WERI-Rb-1 (cell line): ENCODE results near the gene PPA2.
"Not testable (repeated sequence)": the region's sequence is repeated elsewhere in the genome, so short reads cannot be mapped to it uniquely, and the experiment has no call there.

Experiments used
- DNase-seq: peaks from one replicate; pipeline ENCODE4 v3.0.0-alpha.2; 2020
- H3K27ac ChIP-seq: fragments of 250-450 bp; sonication (Bioruptor Pico); 2 replicates; pipeline ENCODE4 v1.5.1; 2020; ENCODE audit warnings: mild to moderate bottlenecking, moderate library complexity
- H3K27me3 ChIP-seq: fragments of 250-450 bp; sonication (Bioruptor Pico); 2 replicates; pipeline ENCODE4 v1.5.1; 2021; ENCODE audit warnings: mild to moderate bottlenecking, low read depth, moderate library complexity; ENCODE audit not compliant: insufficient read depth, severe bottlenecking
- H3K36me3 ChIP-seq: fragments of 250-450 bp; sonication (Bioruptor Pico); 2 replicates; pipeline ENCODE4 v1.5.1; 2020; ENCODE audit warnings: mild to moderate bottlenecking, moderate library complexity
- H3K4me3 ChIP-seq: 2 replicates; pipeline ENCODE4 v1.5.1; 2011; ENCODE audit warnings: low read depth, mild to moderate bottlenecking, control low read depth, low read length
- H3K9me3 ChIP-seq: fragments of 250-450 bp; sonication (Bioruptor Pico); 2 replicates; pipeline ENCODE4 v1.5.1; 2021; ENCODE audit warnings: mild to moderate bottlenecking, moderate library complexity; ENCODE audit not compliant: severe bottlenecking
- TF ChIP-seq, protein P1 (sequence below): IDR thresholded peaks from 2 replicates; pipeline ENCODE4 v1.5.1; 2011; ENCODE audit warnings: low read depth, mild to moderate bottlenecking, control low read depth, inconsistent platforms, low read length

Gene PPA2

GRCh38 chr4:105426187-105426897, 47.5 kb downstream of the PPA2 start:
- no peak for DNase-seq
- no peak overlapping the region for H3K27ac ChIP-seq
- TF ChIP-seq, protein P1, sequence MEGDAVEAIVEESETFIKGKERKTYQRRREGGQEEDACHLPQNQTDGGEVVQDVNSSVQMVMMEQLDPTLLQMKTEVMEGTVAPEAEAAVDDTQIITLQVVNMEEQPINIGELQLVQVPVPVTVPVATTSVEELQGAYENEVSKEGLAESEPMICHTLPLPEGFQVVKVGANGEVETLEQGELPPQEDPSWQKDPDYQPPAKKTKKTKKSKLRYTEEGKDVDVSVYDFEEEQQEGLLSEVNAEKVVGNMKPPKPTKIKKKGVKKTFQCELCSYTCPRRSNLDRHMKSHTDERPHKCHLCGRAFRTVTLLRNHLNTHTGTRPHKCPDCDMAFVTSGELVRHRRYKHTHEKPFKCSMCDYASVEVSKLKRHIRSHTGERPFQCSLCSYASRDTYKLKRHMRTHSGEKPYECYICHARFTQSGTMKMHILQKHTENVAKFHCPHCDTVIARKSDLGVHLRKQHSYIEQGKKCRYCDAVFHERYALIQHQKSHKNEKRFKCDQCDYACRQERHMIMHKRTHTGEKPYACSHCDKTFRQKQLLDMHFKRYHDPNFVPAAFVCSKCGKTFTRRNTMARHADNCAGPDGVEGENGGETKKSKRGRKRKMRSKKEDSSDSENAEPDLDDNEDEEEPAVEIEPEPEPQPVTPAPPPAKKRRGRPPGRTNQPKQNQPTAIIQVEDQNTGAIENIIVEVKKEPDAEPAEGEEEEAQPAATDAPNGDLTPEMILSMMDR: no peak
- H3K27me3 ChIP-seq: no peaks in the 10 kb centered on the region
- H3K4me3 ChIP-seq: no peak overlapping the region
- H3K9me3 ChIP-seq: no peaks in the 10 kb centered on the region
- H3K36me3 ChIP-seq: no peaks in the 10 kb centered on the region

GRCh38 chr4:105422207-105422920, 51.5 kb downstream of the PPA2 start:
- TF ChIP-seq, protein P1: no peak
- no peaks in the 10 kb centered on the region for H3K36me3 ChIP-seq

GRCh38 chr4:105417624-105418023, 56.2 kb downstream of the PPA2 start:
- no peak for DNase-seq
- H3K4me3 ChIP-seq: no peak overlapping the region
- H3K27ac ChIP-seq: no peak overlapping the region
- no peaks in the 10 kb centered on the region for H3K36me3 ChIP-seq
- H3K27me3 ChIP-seq: no peaks in the 10 kb centered on the region
- TF ChIP-seq, protein P1: no peak
- no peaks in the 10 kb centered on the region for H3K9me3 ChIP-seq

More at GRCh38 chr4:105422207-105422920, 51.5 kb downstream of the PPA2 start:
- H3K4me3 ChIP-seq: no peak overlapping the region
- no peak for DNase-seq
- no peaks in the 10 kb centered on the region for H3K27me3 ChIP-seq
- H3K9me3 ChIP-seq: no peaks in the 10 kb centered on the region
- no peak overlapping the region for H3K27ac ChIP-seq

DNA sequence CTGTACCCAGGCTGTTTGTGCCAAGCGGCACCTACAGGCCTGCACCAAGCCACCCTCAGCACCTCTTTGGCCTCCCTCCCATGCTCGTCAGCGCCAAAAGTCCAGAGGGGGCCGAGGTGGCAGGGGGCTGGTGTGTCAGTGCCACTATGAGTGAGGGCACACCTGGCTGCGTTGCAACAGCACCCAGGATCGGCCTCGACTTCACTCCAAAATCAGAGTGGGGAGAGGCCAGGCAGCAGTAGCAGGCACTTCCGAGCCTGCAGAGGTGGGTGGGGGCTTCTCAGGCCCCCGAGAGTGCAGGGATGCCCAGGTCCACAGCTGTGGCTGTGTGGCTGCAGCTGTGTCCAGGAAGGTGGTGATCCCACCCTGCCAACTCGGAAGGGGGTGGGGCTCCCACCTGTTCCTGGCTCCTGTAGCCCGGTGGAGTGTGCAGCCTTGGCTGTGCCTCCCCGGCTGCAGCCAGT, 58.5 kb downstream of the PPA2 start:
- no peak for DNase-seq
- H3K27me3 ChIP-seq: no peaks in the 10 kb centered on the region
- H3K9me3 ChIP-seq: peaks cover 2% of the 10 kb centered on the region
- H3K36me3 ChIP-seq: no peaks in the 10 kb centered on the region
- no peak overlapping the region for H3K27ac ChIP-seq
- TF ChIP-seq, protein P1: no peak
- no peak overlapping the region for H3K4me3 ChIP-seq

DNA sequence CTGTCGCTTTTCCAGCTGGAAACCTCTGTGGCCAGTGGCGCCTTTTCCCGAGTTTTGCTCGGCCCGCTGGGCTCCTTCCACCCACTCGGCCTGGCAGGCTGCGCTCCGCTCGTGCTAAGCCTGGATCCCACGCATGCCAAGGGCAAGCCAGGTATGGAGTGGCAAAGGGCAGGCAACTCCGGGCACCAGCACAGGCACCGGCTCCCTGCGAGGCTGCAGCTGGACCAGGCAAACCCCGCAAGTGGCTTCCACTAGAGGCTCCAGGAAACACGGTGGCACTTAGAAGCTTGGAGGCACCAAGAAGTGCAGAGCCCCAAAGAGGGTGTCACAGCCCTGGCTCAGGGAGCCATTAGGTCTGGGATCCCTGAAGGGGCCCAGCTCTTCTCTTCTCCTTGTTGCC, 59.5 kb downstream of the PPA2 start:
- TF ChIP-seq, protein P1: no peak
- H3K36me3 ChIP-seq: no peaks in the 10 kb centered on the region
- no peak overlapping the region for H3K27ac ChIP-seq
- no peak for DNase-seq
- peaks cover 2% of the 10 kb centered on the region for H3K9me3 ChIP-seq
- H3K4me3 ChIP-seq: no peak overlapping the region
- H3K27me3 ChIP-seq: no peaks in the 10 kb centered on the region

DNA sequence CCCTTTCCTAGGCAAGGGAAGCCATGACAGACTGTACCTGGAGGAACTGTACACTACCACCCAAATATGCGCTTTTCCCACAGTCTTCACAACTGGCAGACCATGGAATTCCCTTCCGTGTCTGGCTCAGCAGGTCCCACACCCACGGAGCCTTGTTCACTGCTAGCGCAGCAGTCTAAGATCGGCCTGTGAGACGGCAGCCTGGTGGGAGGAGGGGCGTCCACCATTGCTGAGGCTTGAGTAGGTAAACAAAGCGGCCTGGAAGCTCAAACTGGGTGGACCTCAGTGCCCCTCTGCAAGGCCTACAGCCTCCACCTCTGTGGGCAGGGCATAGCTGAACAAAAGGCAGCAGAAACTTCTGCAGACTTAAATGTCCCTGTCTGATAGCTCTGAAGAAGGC, 64.7 kb downstream of the PPA2 start:
- not testable (repeated sequence) for H3K4me3 ChIP-seq, H3K9me3 ChIP-seq

More for the DNA sequence above, 64.7 kb downstream of the PPA2 start:
- H3K27me3 ChIP-seq, H3K27ac ChIP-seq, H3K36me3 ChIP-seq, DNase-seq: not testable (repeated sequence)
